Transverse colon (tissue), 3 donors: ENCODE data around the gene PUSL1.

ENCODE experiments used
- CTCF ChIP-seq, 5 experiments: fragments of 200-600 bp in 3 of 5; fragments of 450-650 bp in 2 of 5; sonication (generic) in 3 of 5; IDR thresholded peaks; 1 replicate in 2 of 5; 2 replicates in 3 of 5; pipeline ENCODE4 v1.5.1; 2016 to 2017; ENCODE audit warnings: antibody characterized with exemption in 5 of 5, inconsistent platforms in 3 of 5, mild to moderate bottlenecking in 2 of 5, moderate library complexity in 1 of 5
- POLR2A ChIP-seq: fragments of 450-650 bp; IDR thresholded peaks from one replicate; pipeline ENCODE4 v1.6.1; 2016; ENCODE audit warnings: antibody characterized with exemption, mild to moderate bottlenecking, moderate library complexity

GRCh38 chr1:1285611-1286311 lies 22.6 kb upstream of the PUSL1 start:
- TF ChIP-seq POLR2A: no peak
- no peak for TF ChIP-seq CTCF (IDR thresholded peaks at IDR 0.05)
